SK-N-MC (cell line): Measurements from ENCODE around the gene PRRX2.

Experiments used
- DNase-seq: peaks from one replicate; pipeline ENCODE4 v3.0.0-alpha.2; 2011; ENCODE audit warnings: low read depth, low spot score
- H3K27ac ChIP-seq: fragments of 200-600 bp; sonication (generic); 2 replicates; pipeline ENCODE4 v1.5.1; 2016; ENCODE audit warnings: mixed run types
- H3K36me3 ChIP-seq: fragments of 200-600 bp; sonication (generic); 2 replicates; pipeline ENCODE4 v1.6.1; 2017; ENCODE audit warnings: antibody characterized with exemption, low read length, mixed read lengths; ENCODE audit not compliant: insufficient read depth
- H3K4me3 ChIP-seq: fragments of 200-600 bp; sonication (generic); 2 replicates; pipeline ENCODE4 v1.5.1; 2016
- H3K9ac ChIP-seq: fragments of 200-600 bp; sonication (generic); 2 replicates; pipeline ENCODE4 v1.8.0; 2017; ENCODE audit warnings: mixed run types, mixed read lengths; ENCODE audit not compliant: insufficient read length
- H3K9me3 ChIP-seq: fragments of 200-600 bp; sonication (generic); 2 replicates; pipeline ENCODE4 v1.6.1; 2017; ENCODE audit warnings: low read depth, mild to moderate bottlenecking, antibody characterized with exemption, low read length, moderate library complexity, mixed read lengths
- EZH2 ChIP-seq: fragments of 200-600 bp; sonication (generic); IDR thresholded peaks from one replicate; pipeline ENCODE4 v1.6.1; 2017; ENCODE audit warnings: antibody characterized with exemption
- FOXP2 ChIP-seq: optimal IDR thresholded peaks from 2 replicates; pipeline ENCODE3; 2011; ENCODE audit warnings: mild to moderate bottlenecking, moderate library complexity; ENCODE audit not compliant: insufficient read depth; ENCODE audit errors: extremely low read length, control extremely low read depth
- POLR2AphosphoS5 ChIP-seq: IDR thresholded peaks from 2 replicates; pipeline ENCODE4 v1.6.1; 2012; ENCODE audit warnings: mild to moderate bottlenecking, low read depth, low read length, borderline replicate concordance

The PRRX2 gene

GRCh38 chr9:129648092-129648763 is 17.2 kb upstream of the PRRX2 start:
- no peaks in the 10 kb centered on the region for H3K9me3 ChIP-seq
- no peak overlapping the region for H3K9ac ChIP-seq
- H3K4me3 ChIP-seq = no peak overlapping the region
- no peak overlapping the region for H3K27ac ChIP-seq
- TF ChIP-seq EZH2 = no peak
- TF ChIP-seq FOXP2 = no peak
- no peak for TF ChIP-seq POLR2AphosphoS5
- no peaks in the 10 kb centered on the region for H3K36me3 ChIP-seq
- no peak for DNase-seq

GRCh38 chr9:129648764-129649115 is 16.7 kb upstream of the PRRX2 start:
- Histone ChIP-seq H3K36me3 (no peaks in the 10 kb centered on the region), H3K9me3 (no peaks in the 10 kb centered on the region), H3K9ac (no peak overlapping the region), H3K27ac (no peak overlapping the region), H3K4me3 (no peak overlapping the region)
- DNase-seq = no peak
- TF ChIP-seq FOXP2 = no peak

DNA sequence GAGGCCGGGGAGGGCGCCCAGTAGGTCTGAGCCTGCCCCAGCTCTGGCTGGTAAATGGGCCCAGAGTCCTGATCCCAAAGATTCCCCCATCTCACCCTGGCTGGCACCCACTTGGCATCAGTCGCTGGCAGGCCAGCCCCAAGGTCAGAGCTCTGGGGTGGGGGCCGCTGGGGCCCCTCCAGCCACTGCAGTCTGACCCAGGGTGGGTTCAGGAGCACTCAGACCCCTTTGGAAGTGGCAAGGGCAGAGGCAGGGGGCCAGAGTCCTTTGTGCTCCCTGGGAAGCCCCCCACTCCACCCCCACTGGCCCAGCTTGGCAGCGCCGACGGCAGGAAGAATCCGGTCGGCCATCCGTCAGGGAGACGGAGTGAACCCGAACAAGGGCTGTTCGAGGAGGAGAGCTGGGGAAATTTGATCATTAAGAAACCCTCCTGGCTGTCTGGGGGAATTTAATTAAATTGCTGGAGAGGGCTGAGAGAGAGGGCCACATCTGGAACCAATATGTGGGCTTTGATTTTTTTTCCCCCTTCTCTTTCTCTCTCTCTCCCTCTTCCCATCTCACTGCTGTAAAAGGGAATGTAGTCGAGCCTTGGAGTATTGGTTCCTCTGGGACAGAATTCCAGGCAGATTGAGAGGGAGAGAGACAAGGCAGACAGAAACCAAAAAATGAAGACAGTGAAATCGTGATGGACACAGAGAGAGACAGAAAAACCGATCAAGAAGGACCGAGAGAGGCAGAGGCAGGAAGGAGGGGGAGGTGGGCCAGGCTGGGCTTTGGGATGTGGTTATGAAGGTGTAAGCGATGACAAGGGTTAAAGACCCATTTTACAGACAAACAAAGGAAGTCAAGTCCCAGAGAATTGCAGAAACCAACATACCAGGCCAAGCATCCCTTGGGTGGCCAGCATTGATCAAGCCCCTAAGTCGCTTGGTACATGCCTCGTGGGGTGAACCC is 15.4 kb upstream of the PRRX2 start:
- H3K4me3 ChIP-seq = peak overlapping the region; percentile 66
- H3K36me3 ChIP-seq = no peaks in the 10 kb centered on the region
- no peak for TF ChIP-seq POLR2AphosphoS5
- TF ChIP-seq FOXP2 = no peak
- no peak for TF ChIP-seq EZH2
- peak overlapping the region; percentile 89 for H3K27ac ChIP-seq
- peak; percentile 56 for DNase-seq
- no peaks in the 10 kb centered on the region for H3K9me3 ChIP-seq
- H3K9ac ChIP-seq = peak overlapping the region; percentile 67

DNA sequence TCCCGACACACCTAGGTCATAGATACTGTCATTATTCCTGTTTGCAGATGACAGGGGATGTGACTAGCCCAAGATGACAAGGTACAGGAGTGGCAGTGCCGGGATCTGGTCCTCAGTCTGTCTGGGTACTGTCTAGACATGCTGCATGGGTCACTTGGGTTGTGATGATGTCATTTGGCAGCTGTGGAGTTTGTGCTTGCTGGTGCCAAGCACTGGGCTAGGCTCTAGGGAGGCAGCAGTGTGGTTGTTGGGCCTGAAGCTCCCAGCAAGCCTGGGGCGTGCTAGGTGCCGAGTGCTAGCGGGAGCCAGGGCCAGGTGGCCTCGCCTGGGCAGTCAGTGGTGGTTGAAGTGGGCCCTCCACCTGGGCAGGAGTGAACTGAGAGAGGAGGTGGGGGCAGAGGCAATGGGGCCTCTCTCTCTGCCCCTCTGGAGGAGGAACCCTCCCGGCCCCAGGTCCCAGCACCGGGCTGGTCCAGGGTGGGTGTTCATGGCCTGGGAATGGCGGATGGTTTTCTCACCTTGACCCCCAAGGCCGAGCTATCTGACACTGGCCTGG is 14.7 kb upstream of the PRRX2 start:
- Histone ChIP-seq H3K9me3 (no peaks in the 10 kb centered on the region), H3K9ac (no peak overlapping the region), H3K36me3 (no peaks in the 10 kb centered on the region), H3K27ac (peak overlapping the region; percentile 89), H3K4me3 (no peak overlapping the region)
- TF ChIP-seq POLR2AphosphoS5 (no peak), FOXP2 (no peak), EZH2 (no peak)
- no peak for DNase-seq

DNA sequence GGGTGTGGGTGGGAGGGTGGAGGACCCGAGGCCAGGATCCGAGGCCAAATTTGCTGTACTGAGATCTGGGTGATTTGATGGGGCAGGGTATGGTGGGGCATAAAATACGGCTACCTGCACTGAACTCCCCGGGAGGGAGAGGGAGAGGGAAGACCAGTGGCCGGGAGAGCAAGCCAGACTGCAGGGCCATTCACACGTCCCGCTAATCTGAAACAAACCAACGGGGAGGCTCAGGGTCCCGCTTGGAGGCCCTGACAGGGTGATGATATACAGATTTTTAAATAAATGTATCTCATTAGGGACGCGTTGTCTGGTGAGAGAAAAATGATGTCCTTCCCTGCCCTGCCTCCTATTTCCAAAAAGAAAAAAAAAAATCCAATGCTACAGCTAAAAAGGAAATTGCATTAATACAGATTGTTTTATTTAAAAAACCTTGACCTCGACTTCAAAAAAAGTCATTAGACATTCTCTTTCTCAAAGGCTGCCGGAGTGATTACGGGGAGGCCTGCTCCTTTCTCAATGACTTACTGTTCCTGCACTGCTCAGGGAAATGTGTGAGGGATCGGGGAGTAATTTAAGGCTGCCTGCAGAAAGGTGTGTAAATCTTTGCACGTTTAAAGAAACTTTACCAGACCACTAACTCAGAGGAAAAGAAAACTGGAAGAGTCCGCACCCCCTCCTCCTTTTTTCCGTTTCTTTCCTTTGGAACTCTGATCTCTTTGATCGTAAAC is 11.5 kb upstream of the PRRX2 start:
- TF ChIP-seq POLR2AphosphoS5 (no peak), FOXP2 (no peak), EZH2 (no peak)
- Histone ChIP-seq H3K9ac (peak overlapping the region; percentile 66), H3K27ac (peak overlapping the region; percentile 93), H3K9me3 (no peaks in the 10 kb centered on the region), H3K4me3 (peak overlapping the region; percentile 72), H3K36me3 (no peaks in the 10 kb centered on the region)
- no peak for DNase-seq

DNA sequence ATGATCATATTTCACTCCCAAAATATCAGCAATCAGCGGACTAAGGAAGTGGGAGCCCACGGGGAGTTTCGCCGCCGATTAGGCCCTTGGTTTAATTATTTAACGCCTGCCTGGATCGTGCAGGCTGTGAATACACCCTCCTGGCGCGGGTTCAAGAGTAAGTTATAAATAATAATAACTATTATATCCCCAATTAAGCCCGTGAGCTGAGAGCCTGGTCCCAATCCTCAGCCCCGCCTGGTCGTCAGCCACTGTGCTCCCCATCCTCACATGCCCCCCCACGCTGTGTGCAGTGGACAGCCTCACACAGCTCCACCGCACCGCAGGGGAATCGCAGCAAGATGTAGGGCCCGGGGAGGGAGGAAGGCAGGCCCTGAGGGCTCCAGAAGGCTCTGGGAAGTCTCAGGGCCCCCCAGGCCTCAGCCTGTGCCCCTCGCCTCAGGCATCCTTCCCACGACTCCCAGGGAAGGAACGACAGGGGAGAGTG is 10.8 kb upstream of the PRRX2 start:
- Histone ChIP-seq H3K36me3 (no peaks in the 10 kb centered on the region), H3K27ac (peak overlapping the region; percentile 93), H3K9ac (peak overlapping the region; percentile 66), H3K9me3 (no peaks in the 10 kb centered on the region), H3K4me3 (peak overlapping the region; percentile 72)
- TF ChIP-seq POLR2AphosphoS5 (no peak), EZH2 (no peak), FOXP2 (no peak)
- no peak for DNase-seq

GRCh38 chr9:129655154-129655553 is 10.3 kb upstream of the PRRX2 start:
- H3K36me3 ChIP-seq = no peaks in the 10 kb centered on the region
- no peak for DNase-seq
- no peaks in the 10 kb centered on the region for H3K9me3 ChIP-seq
- no peak for TF ChIP-seq POLR2AphosphoS5
- TF ChIP-seq FOXP2 = no peak
- no peak for TF ChIP-seq EZH2
- no peak overlapping the region for H3K4me3 ChIP-seq
- H3K9ac ChIP-seq = no peak overlapping the region
- peak overlapping the region; percentile 93; the same call in 1 of the 2 replicates for H3K27ac ChIP-seq

GRCh38 chr9:129655696-129656095 is 9.8 kb upstream of the PRRX2 start:
- no peak overlapping the region for H3K9ac ChIP-seq
- no peak for DNase-seq
- no peak for TF ChIP-seq EZH2
- TF ChIP-seq POLR2AphosphoS5 = no peak
- TF ChIP-seq FOXP2 = no peak
- H3K36me3 ChIP-seq = no peaks in the 10 kb centered on the region
- no peak overlapping the region for H3K4me3 ChIP-seq
- H3K9me3 ChIP-seq = no peaks in the 10 kb centered on the region
- 0 out of 2 replicates have a peak overlapping the region, but pooled peaks have one; percentile 8 for H3K27ac ChIP-seq
